NCI-H82 (cell line): ENCODE results near the gene PROM1.

Experiments used
- DNase-seq: peaks from one replicate; lab custom pipeline; 2025; lab: John Stamatoyannopoulos, UW

PROM1 gene

DNA sequence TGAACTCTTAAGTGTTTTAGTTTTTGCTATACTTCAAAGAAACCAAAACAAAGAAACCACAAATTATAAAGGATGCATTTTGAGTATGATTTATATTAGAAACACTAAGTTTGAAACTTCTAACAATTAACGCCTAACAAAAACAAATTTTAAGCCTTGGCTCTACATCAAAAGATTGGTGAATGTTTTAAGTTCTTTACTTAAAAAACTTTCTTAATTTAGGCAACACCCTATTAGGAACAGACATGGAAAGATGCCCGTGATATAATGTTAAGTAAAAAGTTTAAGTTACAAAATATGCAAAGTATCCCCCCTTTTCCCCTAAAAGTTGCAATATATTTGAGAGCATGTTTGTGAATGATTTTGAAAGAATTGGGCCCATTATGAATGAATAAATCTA, 21.2 kb downstream of the PROM1 start:
- no peak for DNase-seq

DNA sequence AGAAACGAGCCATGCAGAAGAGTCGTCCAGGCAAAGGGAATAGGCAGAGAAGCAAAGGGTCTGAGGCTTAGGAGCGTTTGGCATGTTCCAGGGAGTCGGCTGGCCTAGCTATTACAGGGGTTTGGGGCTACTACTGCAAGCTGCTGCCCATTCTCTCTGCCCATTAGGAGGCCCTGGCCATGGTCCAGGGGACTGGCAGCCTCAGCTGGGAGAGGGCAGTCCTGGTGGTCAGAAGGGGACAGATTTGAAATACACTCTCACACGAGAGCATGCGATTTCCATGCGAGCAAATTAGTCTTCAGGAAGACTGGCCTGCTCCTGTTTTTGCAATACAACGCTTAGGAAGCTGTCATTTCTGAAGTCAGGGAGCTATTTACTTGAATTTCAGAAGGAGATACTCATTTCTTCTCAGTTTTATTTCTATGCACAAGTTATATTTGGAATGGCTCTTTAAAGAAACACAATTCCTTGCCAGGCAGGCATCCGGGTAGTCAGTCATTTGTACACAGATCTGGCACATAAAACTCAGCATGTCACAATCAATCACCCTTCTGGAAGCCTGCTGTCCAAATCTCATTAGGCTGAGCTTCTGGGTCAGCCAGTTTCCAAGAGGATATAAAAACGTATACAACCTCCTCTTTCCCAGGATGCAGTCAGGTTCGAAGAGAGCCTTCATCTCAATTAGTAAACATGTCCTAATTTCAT, 27.0 kb downstream of the PROM1 start:
- peak; percentile 92 for DNase-seq

DNA sequence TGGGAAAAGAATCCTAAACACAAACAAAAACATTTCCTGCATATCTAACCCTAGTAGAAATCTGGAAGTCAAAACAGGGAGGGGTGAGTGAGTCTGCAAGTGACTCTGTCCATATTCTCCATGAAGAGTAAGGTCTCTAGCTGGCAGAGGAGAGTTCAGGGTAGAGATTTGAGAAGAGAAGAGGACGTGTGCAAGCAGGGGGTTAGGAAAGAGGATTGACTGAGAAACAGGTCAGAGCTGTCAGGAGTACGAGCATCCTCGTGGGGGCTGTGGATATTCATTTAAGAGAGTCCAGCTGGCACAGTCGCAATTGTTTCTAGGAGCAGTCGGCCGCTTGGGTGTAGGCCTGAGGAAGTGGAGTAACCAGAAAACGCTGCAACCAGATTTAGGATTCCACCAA, 27.9 kb downstream of the PROM1 start:
- peak; percentile 63 for DNase-seq

DNA sequence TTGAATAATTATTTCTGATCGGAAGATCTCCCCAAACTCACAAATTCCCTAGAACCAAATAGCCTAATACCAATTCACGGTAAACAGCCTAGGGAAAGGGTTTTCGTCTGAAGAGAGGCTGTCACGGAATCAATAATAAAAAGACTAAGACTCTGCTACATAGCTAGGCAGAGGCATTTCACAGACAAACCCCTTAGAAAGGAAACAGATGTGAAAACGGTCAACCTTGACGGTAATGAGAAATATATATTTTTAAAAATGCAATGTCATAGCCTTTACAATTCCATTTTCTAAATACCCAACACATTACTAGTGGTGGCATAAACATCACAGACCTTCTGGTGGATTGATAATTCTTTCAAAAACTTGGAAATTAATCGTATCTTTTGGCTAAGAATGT, 28.4 kb downstream of the PROM1 start:
- no peak for DNase-seq

DNA sequence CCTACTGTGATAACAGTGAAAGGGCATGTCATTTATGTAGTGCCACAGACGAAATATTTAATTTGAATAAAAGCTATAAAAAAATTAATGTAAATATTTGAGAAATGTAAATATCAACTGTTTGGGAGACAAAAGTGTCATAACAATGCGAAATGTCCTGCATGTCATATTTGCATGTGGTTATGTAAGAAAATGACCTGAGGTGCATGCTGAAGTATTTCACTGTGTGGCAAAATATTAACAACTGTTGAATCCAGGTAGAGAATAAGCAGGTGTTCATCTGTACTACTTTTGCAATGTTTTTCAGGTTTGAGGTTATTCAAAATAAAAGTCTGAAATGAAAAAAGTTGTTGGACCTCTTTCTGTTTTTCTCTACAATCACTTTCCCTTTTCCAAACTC, 30.9 kb downstream of the PROM1 start:
- no peak for DNase-seq

DNA sequence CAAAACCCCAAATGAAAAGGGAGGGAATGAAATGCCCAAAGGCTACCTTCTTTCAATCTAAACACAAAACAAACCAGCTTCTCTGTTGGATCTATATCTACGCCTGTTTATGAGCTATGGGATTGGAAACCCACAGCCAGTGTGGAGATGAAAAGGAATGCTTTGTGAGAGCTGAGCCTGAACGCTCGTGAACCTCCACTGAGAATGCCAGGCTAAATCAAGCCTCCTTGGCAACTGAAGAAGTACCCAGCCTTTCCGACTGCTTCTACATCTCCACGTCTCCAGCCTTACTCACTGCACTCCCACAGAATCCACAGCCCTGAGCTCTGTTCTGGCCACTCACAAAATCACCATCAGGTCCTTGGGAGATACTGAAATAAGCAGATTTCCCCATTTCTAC, 31.8 kb downstream of the PROM1 start:
- DNase-seq, result no peak

DNA sequence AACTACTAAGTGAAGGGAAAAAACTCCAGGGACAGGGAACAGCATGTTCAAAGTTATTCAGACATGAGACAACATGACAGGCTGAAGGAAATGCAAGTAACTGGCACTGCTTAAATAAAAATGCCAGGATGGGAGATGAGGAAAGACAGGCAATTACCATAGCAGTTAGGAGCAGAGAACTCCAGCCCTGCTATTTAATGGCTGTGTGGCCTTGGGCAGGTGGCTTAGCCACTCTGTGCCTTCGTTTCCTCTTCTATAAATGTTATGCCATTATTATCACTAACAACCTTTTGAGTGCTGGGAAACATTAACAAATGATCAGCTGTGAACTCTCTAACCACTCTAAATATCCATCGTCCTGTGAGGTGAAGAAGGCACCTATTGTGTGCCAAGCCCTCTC, 32.7 kb downstream of the PROM1 start:
- no peak for DNase-seq

DNA sequence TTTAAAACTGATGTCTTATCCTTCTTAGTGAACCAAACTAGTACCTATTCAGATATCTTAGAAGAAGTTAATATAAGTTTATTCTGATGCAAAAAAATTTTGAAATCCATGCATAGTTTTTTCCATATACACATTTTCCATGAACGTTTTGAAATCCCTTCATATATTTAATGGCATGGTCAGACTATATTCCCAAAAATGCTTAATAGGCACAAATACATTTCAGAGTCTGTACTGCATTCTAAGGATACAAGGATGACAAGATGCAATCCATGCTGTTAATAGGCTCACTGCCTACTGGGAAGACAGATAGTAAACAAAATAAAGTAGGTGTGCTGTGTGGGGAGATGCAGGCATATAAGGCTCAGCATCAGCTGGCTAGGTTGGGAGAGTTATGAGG, 33.2 kb downstream of the PROM1 start:
- no peak for DNase-seq

DNA sequence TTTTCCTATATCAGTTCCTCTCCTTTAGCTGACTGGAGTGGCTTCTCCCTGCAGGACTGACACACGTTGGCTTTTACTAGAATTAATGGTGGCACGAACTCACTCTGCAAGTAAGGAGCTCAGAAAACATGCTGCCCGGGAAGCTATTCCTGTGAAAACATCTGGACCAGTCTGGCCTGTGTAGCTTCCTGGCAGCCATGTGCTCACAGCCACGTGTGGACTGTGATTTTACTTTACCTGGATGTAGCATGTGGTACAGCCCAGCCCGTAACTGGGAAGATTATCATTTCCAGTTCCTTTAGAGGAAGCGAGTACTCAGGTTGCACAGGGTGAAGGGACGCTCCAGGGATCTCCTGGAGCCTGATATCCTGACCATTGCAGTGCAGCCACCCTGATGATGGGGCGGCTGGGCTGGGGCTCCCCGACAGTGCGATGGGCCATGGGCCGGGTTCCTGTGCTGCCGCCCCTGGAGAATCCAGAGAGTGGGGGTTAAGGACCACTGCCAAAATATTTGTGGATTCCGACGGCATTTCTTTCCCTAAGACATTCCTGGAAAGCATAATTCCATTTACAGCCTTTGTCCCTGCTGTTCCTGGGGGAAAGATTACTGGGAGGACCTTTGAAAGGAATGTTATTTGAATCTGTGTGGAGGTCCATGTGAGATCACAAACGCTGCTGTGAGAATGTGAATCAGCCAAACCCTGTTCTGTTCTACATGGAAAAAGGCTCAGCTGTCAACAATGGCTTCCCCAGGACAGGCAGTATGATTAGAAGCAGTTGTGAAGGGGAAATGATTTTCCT, 35.0 kb downstream of the PROM1 start:
- peak; percentile 36 for DNase-seq

DNA sequence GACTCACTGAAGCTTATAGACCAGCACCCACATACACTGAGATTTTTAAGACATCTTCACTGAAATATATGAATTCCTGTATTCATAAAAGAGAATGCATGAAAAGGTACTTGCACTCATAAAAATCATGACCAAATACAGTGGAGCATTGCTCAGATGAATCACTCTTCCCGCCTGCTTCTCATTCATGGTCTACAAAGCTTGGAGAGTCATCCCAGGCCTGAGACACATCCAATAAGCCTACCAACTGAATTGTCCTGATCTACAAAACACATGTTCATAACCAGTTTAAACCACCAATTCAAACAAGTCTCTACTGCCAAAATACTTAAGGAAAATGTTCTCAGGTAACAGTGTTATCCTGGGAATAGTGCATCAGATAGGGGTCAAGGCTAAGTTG, 38.1 kb downstream of the PROM1 start:
- no peak for DNase-seq

DNA sequence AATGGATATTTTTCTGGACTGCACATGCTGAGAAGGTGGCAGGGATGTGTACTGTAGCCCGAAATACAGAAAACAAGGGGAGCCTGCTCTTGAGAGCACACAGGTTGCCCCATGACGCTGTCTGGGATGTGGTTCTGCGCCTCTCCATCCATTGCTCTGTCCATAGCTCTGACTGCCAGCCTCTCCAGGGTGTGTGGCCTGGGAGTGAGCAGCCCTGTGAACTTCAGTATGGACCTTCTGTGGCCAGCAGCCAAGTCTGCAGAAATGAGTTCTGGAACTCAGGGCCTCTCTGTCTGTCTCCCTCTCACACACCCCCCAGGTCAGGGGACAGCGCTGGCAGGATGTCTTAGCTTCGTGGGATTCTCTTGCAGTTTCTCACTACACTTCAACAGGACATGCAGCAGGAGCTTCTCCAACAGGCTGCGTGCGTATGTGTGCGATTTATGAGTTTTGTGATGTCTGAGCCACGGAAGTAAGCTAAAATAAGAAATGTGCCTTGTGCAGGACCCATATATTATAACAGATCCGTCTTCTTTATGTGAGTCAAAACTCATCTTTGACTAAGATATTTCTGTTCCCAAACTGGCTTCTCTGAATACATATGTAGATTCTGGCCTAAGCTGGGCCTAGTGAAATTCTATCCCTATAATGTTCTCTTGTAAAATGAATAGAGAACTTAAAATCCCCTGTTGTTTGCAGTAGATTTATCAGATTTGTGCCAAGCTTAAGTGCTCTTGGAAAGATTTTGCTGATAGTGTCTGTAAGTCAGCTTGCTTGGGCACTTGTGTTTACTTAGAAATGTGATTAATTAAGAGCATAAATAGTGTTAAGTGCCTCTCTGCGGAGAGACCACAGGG, 40.0 kb downstream of the PROM1 start:
- peak; percentile 78 for DNase-seq

DNA sequence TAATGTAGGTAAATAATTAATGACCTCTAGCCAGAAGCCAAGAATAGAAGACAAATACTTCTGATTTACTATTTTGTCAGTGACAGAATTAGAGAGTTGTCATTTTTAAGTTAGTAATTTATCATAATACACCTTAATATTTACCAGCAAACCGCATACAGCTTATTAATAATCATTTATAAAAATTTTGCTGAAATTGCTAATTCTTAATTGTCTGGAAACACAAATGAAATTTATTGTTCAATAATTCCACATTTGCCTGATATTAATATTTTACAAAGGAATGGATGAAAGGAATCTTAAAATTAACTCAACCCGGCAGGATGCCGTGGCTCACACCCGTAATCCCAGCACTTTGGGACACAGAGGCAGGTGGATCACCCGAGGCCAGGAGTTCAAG, 44.7 kb downstream of the PROM1 start:
- DNase-seq, result no peak

DNA sequence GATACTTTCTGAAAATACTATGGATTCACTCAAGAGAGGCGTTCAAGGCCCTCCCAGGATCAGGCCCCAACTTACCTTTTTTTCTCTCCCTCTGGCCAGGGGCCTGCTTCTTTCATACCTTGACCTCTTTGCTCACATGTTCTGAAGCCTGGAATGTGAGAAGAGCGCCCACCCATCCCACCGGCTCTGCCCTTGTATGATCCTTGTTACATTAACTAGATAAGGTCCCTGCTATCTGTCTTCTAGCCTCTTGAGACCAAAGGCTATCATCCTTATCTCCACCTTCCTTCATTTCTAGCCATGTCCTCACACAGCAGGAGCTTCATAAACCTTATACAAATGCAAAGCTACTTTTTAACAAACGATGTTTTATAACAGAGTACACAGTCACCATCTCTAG, 45.9 kb downstream of the PROM1 start:
- DNase-seq, result no peak

DNA sequence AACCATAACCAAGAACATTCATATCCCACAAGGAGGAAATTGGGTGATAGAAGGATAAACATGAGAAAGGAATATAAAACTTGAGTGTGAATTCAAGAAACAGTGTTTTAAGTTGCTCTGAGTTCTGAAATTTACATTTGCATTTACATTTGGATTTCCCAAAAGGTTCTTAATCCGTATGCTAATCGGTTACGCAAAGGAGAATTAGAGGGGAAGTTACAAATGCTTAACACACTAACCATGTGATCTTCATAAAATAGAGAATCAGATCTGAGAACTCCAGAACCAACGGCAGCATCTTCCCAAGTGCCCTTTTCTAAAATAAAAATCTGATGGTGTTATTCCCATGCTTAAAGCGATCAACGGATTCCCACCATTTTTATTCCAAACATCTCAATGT, 48.0 kb downstream of the PROM1 start:
- no peak for DNase-seq

DNA sequence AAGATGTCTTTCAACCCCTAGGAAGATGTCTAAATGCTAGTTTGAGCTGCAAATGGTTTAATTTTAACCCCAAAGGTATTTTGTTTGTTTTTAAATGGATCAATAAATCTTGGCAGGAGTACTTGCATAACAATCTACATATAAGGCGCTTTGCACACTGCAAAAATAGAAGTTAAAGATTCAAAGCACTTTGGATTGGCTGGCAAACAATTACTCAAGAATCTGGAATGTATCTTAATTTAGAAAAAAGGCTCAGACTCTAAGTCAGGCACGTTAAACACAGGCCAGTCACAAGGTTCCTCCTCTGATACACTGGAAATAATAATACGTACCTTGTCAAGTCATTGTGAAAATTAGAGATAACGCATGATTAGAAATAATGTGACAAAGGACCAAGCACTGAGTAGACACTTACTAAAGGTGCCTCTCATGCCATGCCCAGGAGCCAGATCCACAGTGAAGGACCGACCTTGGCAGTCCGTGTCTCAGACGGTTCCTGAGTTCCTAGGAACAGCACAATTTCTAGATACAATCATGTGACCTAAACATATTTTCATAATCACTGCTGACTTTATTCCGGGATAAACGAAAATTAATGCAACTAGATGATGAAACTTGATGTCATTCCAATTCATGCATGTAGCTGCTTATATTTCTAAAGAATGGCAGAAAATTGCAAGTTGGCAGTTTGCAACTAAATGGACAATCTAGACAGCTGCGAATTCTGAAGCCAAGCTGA, 49.6 kb downstream of the PROM1 start:
- no peak for DNase-seq

DNA sequence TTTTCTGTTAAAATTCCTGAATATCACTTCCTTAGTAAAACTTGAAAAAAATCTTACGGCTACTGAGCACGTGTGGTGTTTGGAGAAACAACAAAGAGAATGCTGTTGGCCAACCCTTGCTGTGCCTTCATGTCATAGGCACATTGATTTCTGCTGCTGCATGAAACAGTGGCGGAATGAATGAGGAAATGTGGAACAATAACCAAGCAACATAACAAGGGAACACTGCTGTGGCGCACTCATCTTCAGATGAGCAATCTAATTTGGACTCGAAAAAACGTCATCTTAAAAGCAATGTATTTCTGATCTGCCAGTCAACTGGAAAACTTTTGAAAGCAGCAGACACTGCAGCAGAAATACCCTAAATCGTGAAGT, 51.4 kb downstream of the PROM1 start:
- no peak for DNase-seq

DNA sequence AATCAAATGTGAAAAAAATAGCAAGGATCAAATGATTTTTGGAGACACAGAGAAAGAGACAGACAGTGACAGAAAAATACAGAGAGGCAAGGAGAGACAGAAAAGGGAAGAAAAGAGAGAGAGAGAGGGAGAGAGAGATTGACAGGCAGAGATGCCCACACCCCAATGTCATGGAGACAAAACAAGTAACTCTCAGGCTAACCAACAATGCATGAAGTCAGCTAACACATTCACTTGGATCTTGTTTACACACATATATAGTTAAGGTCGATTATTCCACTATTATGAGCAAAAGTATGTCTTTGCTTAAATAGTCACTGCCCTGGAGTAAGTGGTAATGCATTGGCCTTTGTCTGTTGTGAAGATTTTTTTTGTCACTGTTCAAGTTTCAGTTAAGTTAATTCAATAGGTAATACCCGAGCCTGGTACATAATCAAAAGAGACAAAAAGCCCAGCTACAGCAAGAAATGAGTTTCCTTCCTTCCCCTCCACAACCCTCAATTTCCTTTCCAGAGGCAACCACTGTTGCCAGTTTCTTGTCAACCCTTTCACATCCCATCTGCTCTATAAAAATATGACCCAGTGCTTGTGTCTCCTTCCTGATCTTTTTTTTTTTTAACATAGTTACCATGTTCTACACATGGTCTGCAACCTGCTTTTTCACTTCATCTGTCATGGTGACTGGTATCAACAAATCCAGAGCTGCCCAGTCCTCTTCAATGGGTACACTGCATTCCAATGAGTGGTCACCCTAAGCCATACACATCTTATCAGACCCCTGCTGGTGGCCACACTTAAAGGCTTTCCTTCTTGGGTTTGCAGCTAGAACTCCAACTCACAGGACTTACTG, 52.1 kb downstream of the PROM1 start:
- no peak for DNase-seq

DNA sequence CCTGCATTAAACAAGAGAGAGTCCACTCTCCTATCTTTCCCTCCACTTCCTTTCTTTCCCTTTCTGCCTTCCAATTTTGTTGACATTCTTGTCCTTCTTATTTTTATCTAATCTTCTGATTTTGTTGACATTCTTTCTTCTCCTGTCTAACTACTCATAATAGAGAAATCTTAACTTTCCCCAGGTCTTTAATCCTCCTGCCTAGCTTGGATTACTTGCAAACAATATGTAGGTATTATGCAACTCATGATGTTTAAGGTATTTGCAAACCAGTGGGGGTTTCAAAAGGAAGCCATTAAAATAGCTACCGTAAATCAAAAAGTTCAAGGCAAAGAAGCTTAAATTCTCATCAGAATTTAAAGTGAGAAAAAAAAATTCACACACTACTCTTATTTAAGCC, 53.9 kb downstream of the PROM1 start:
- no peak for DNase-seq

DNA sequence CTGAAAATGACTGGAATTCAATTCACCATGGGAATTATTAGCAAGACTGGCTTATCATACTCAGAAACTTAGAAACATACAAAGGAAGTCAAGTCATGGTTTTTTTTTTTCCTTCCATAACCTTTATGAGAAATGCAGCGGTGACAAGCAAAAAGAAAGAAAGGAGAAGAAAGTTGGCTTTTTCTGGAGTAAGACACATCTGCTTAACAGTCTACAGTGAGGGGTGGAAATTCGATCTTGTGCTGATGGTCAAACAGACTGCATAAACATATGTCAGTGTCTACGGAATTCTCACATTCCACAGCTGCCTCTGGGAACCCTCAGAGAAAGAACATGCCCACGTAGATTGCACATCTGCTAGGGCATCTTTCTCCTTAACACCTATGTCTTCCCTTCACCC, 54.6 kb downstream of the PROM1 start:
- peak; percentile 25 for DNase-seq

DNA sequence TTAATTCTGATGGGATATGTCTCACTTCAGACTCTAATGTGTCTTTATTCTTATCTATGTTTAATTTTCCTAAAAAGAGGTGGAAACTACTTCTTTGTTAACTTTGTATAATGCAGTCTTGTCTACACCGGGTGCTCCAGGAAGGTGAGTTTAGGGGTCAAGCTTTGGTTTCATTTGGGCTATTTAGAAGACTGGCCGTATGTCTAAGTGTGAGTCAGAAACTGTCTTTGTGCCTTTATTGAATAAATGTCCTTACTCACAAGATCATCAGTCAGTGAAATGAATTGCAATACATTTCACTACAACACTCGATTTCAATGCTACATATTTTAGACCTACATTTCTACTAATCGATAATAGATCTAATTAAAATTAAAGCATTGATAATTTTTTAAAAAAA, 56.2 kb downstream of the PROM1 start:
- DNase-seq, result no peak

DNA sequence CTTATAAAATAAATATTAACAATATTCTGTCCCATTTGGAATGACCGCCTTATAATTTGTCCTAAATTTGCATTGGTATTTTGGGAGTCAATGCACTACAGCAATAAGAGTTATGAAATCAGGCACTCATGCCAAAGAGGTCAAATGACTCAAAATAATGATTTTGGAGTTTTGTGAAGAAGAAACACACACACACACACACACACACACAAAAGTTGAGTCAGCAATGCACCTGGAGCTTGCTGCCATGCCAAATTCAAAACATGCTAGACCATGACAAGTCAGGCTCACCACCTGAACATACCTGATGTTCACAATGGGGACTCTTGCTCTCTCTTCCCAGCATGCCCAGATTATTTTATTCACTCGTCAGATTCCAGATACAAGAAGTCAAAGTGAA, 56.7 kb downstream of the PROM1 start:
- no peak for DNase-seq
